NOMO-1 (cell line): Measurements from ENCODE around the gene MT1F.
"Not testable (repeated sequence)": the region's sequence is repeated elsewhere in the genome, so short reads cannot be mapped to it uniquely, and the experiment has no call there.

ENCODE experiments used
- DNase-seq, 2 experiments: peaks; one replicate each; lab custom pipeline; 2025; ENCODE audit not compliant: unreplicated experiment in 2 of 2; lab: John Stamatoyannopoulos, UW

Gene MT1F

DNA sequence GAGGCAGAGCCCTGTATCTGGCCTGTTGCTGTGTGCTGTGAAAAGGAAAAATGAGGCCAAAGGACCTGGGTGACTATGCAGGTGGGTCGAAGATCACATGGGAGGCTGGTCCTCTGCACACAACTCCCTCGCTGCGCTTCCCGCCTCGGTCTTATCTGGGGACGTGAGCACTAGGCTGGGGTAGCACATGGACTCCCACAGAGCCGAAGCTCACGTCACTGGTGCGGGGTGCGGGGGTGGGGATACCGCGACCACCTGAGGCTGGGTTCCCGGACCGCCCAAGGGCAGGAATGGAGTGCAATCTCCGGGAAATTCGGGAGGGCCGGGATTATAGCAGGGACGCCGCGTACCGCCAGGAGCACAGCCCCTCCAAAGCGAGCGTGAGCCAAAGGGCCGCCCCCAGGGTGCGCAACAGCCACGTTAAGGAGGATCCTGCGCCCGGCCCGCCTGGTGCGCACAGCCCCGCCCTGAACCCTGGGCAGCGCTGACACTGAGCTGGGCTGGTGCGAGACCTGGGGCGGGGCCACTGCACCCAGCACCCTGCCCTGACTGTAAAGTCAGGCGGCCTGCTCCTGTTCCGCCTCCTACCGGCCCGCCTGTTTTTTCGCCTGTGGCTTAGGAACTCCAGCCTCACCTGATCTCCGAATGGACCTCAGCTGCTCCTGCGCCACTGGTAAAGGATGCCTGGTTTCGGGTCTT lies 14.5 kb upstream of the MT1F start:
- peak; percentile 82 to 89 for DNase-seq

- no peak for DNase-seq
Observed at GRCh38 chr16:56643833-56644232, 13.9 kb upstream of the MT1F start.

DNA sequence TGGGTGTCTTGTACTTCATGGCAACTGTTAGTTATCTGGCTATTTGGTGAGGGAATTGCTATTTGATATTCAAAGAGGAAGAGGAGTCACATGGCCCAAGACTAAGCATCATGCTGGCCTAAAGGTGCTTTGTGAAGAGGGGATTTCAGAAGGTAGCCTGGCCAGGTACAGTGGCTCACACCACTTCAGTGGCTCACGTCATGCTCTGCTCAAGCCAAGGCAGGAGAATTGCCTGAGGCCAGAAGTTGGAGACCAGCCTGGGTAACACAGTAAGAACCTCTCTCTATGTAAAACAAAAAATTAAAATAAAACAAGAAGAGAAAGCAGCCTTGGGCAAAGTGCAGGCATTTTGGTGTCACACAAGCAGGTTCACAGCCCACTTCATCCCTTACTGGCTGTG lies 12.4 kb upstream of the MT1F start:
- no peak for DNase-seq

- DNase-seq: no peak
Observed at GRCh38 chr16:56645838-56646237, 11.9 kb upstream of the MT1F start.

GRCh38 chr16:56647641-56648431 lies 9.9 kb upstream of the MT1F start:
- no peak for DNase-seq

- DNase-seq: no peak
Observed at GRCh38 chr16:56649271-56649670, 8.5 kb upstream of the MT1F start.

GRCh38 chr16:56649820-56650219 lies 7.9 kb upstream of the MT1F start:
- no peak for DNase-seq

GRCh38 chr16:56651586-56651985 lies 6.2 kb upstream of the MT1F start, which contains the start of gene MT1B:
TSS of gene MT1B (plus strand) at chr16:56651886. CDS start at chr16:56651954, 68 bp downstream.
- no peak for DNase-seq

- no peak for DNase-seq
Observed at GRCh38 chr16:56652600-56652999, 5.2 kb upstream of the MT1F start.

DNA sequence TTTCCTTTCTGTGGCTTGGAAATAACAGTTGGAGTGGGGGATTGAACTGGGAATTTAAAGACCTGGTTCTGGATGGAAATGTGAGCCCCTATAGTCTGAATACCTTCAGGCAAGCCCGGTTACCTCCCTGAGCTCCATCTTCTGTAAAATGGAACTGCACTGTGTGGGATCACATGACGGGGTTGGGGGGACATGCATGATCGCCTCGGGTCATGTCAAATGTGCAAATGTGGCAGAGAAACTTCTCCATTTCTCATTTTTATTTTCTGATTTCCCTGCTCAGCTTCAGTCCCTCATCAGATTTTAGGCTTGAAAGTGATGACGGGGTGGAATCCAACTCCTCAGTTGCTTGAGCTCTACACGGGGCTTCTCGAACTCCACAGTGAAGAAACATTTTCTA lies 4.5 kb upstream of the MT1F start:
- no peak for DNase-seq

- DNase-seq: no peak
Observed at GRCh38 chr16:56658327-56658875, 642 bp downstream of the MT1F start.

- DNase-seq: no peak
Observed at GRCh38 chr16:56662357-56663354, 4.9 kb downstream of the MT1F start.

DNA sequence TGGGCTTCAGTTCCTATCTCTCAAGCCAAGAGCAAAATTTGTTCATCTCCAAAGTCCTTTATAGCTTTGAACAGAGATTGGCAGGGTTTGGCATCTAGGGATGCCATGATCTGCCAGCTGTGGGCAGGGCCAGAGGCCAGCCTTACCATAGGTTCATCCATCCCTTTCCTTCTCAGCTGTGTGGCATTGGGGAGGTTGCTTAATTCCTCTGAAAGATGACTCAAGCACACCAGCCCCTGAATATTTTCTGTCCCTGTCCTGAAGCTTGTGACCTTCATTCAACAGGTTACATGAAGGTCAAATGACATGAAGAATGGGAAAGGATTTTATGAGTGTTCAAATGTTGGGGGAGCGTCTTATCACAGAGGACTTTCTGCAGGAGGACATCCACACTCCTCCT lies 6.7 kb downstream of the MT1F start:
- DNase-seq: no peak

DNA sequence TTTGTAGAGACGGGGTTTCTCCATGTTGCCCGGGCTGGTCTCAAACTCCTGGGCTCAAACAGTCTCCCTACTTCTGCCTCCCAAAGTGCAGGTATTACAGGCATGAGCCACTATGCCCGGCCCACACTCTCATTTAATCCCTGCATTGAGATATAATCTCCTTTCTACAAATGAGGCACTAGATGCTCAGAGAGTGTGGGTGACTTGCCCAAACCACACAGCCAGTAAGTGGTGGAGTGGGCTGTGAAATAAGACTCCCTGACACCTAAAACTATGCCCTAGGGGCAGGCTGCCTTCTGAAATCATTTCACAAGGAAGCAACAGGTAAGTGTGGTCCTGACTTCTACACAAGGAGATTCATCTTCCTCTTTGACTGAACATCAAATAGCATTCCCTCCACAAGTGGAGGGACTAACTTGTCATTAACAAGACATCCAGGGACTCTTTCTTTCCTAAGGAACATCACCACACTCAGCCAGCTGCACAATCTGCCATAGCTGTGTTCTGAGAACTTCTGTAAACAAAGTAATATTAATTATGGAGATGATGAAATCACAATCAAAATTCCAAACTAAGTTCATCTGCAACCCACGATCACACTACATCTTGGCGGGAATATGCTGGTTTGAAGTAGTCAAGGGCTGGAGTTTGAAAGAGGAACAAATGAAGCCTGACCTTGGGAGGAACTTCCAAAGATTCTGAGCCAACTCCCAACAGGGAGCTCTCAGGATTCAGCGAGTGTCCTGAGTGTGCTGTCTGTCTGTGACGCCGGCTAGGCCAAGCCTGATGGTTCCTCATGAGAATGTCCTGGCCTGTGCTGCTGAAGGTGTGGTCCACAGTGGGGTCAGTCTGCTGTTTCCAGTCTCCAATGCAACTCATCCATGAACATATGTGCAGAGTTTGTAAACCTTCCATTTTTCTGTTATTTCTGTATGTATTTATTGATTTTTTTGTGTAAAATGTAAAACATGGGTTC lies 7.8 kb downstream of the MT1F start:
- DNase-seq: not testable (repeated sequence)

DNA sequence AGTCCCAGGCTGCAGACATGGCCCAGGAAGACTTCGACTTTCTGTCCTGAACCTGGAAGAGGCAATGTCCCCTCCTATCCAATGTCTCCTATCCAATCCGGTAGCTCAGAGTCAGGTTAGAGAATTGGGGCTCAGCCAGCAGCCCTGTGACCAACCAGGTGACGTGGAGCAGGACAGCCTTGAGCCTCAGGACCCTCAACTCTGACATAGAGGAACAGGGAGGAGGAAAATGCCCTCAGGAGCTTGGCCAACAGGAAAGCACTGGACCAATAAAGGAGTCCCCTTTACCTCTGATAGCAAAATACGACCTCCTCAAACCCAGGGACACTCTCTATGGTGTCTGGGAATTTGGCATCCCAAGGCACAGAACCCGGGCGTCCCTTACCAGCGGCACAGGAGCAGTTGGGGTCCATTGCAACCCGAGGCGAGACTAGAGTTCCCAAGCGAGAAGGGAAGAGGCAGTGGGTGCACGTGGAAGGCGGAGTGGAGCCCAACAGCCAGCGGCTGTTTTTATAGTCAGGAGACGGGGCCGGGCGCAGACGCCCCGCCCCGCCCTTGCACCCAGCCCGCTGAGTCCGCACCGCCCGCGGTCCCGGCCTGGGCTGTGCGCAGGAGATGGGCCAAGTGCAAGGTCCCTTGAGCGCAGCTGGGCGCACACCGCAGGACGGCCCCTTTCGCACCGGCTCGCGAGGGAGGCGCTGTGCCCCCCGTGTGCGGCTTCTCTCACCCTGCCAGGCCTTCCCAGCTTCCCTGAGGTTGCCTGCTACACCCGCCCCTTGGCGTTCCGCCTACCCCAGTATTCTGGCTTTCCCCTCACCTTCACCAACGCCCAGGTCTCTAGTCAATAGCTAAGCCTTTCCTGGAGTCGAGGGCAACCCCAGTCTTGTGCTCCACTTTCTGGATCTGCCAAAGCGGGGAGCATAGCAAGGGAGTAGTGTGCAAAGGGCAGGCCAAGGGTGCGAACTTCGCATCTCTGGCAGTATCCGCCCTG lies 10.1 kb downstream of the MT1F start, which contains the start of gene MT1G:
TSS of gene MT1G (minus strand) at position 485 of the 991 bp plus-strand sequence. CDS start at position 413, 72 bp downstream.
- DNase-seq: peak; percentile 82 to 96

DNA sequence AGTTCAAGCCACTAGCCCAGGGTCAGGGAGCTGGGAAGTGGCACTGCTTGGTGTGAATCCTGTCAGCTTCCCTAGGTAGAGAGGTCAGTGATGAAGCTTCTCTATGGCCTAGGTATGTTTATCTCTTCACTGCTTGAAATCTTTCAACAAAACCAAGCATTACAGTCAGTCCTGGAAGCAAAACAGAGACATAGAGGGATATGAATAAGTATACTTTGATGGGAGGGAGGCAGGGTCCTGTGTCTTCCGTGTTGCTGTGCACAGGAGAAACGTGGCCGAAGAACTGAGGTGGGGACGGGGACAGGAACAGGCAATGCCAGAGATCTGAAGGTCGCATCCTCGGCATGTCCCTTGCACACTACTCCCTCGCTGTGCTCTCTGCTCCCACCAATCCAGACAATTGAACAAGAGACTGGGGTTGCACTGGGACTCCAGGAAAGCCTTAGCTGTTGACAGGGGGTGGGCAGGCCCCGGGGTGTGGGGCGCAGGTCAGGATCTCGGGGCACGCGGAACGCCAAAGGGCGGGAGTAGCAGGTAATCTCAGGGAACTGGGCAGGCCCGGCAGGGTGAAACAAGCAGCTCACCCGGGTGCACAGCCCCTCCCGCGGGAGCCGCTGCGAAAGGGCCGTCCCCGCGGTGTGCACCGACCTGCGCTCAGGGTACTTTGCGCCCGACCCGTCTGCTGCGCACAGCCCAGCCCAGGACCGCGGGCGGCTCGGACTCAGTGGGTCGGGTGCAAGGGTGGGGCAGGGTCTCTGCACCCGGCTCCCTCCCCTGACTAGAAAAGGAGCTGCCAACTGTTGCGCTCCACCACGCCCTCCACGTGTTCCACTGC lies 11.5 kb downstream of the MT1F start, which contains the start of gene MT1H:
TSS of gene MT1H (plus strand) at position 810 of the 835 bp plus-strand sequence. CDS start 71 bp downstream, outside the sequence.
- DNase-seq: peak; percentile 55 to 77
